ENCODE results near the gene PI4K2A.
"Not testable (repeated sequence)": the region's sequence is repeated elsewhere in the genome, so short reads cannot be mapped to it uniquely, and the experiment has no call there.

Gene PI4K2A

GRCh38 chr10:97667463-97667862, 27.0 kb downstream of the PI4K2A start:
- in situ Hi-C loops (cut with HindIII; ENCODE audit: low sequenced_read_pairs): no loop called here

GRCh38 chr10:97669571-97669970, 29.1 kb downstream of the PI4K2A start:
- in situ Hi-C loops (cut with HindIII; ENCODE audit: low sequenced_read_pairs): no loop called here

GRCh38 chr10:97673736-97674525, 33.5 kb downstream of the PI4K2A start:
- in situ Hi-C loops (cut with HindIII; ENCODE audit: low sequenced_read_pairs): no loop called here

- in situ Hi-C loops (cut with HindIII; ENCODE audit: low sequenced_read_pairs): no loop called here
Measured at GRCh38 chr10:97675222-97675621, 34.8 kb downstream of the PI4K2A start.

- in situ Hi-C loops (cut with HindIII; ENCODE audit: low sequenced_read_pairs): no loop called here
Measured at GRCh38 chr10:97676770-97677581, 36.5 kb downstream of the PI4K2A start.

- in situ Hi-C loops (cut with HindIII; ENCODE audit: low sequenced_read_pairs): no loop called here
Measured at GRCh38 chr10:97679594-97679993, 39.1 kb downstream of the PI4K2A start.

GRCh38 chr10:97682042-97682441, 41.6 kb downstream of the PI4K2A start:
- in situ Hi-C loops (cut with HindIII; ENCODE audit: low sequenced_read_pairs): no loop called here

GRCh38 chr10:97683556-97684367, 43.3 kb downstream of the PI4K2A start:
- in situ Hi-C loops (cut with HindIII; ENCODE audit: low sequenced_read_pairs): no loop called here

- in situ Hi-C loops (cut with HindIII; ENCODE audit: low sequenced_read_pairs): not testable (repeated sequence)
Measured at GRCh38 chr10:97684368-97684713, 43.9 kb downstream of the PI4K2A start.

GRCh38 chr10:97684866-97685394, 44.5 kb downstream of the PI4K2A start:
- in situ Hi-C loops (cut with HindIII; ENCODE audit: low sequenced_read_pairs): no loop called here

- in situ Hi-C loops (cut with HindIII; ENCODE audit: low sequenced_read_pairs): no loop called here
Measured at GRCh38 chr10:97685395-97685958, 45.0 kb downstream of the PI4K2A start.

GRCh38 chr10:97686301-97686961, 46.0 kb downstream of the PI4K2A start:
- in situ Hi-C loops (cut with HindIII; ENCODE audit: low sequenced_read_pairs): no loop called here

- in situ Hi-C loops (cut with HindIII; ENCODE audit: low sequenced_read_pairs): no loop called here
Measured at GRCh38 chr10:97686962-97687784, 46.7 kb downstream of the PI4K2A start, which contains the start of gene AVPI1. Gene AVPI1, minus strand, starts transcription at chr10:97687241. Its CDS starts 7,336 bp downstream, at chr10:97679905.

GRCh38 chr10:97687785-97688781, 47.6 kb downstream of the PI4K2A start:
- in situ Hi-C loops (cut with HindIII; ENCODE audit: low sequenced_read_pairs): no loop called here

GRCh38 chr10:97689559-97690020, 49.1 kb downstream of the PI4K2A start:
- in situ Hi-C loops (cut with HindIII; ENCODE audit: low sequenced_read_pairs): no loop called here

- in situ Hi-C loops (cut with HindIII; ENCODE audit: low sequenced_read_pairs): no loop called here
Measured at GRCh38 chr10:97690133-97690532, 49.7 kb downstream of the PI4K2A start.

- in situ Hi-C loops (cut with HindIII; ENCODE audit: low sequenced_read_pairs): not testable (repeated sequence)
Measured at GRCh38 chr10:97698072-97698655, 57.7 kb downstream of the PI4K2A start.

Measured in DLD1 (cell line).